Activated CD4-positive, alpha-beta T cell treated with anti-CD3 and anti-CD28 coated beads for 1 hour (primary cell): Measurements from ENCODE around the gene CCDC197.

Source experiments
- DNase-seq: peaks from one replicate; pipeline ENCODE4 v3.0.0-alpha.2; 2020

The CCDC197 gene

GRCh38 chr14:93980456-93981201, 16.5 kb upstream of the CCDC197 start:
- DNase-seq, result no peak

GRCh38 chr14:93981316-93982229, 15.5 kb upstream of the CCDC197 start:
- DNase-seq, result no peak

- no peak for DNase-seq
Measured at GRCh38 chr14:93982230-93983007, 14.7 kb upstream of the CCDC197 start.

GRCh38 chr14:93984070-93984469, 13.0 kb upstream of the CCDC197 start:
- DNase-seq, result no peak

GRCh38 chr14:93984987-93985410, 12.1 kb upstream of the CCDC197 start:
- DNase-seq, result no peak

GRCh38 chr14:93986955-93987354, 10.1 kb upstream of the CCDC197 start:
- DNase-seq, result no peak

- DNase-seq, result no peak
Measured at GRCh38 chr14:93987376-93987775, 9.7 kb upstream of the CCDC197 start.

- DNase-seq, result no peak
Measured at GRCh38 chr14:93987815-93988476, 9.2 kb upstream of the CCDC197 start.

- no peak for DNase-seq
Measured at GRCh38 chr14:93989939-93990338, 7.2 kb upstream of the CCDC197 start.

GRCh38 chr14:93991212-93991611, 5.9 kb upstream of the CCDC197 start:
- DNase-seq, result no peak

- DNase-seq, result no peak
Measured at GRCh38 chr14:93991649-93992048, 5.5 kb upstream of the CCDC197 start.

GRCh38 chr14:93993382-93993781, 3.7 kb upstream of the CCDC197 start:
- no peak for DNase-seq

GRCh38 chr14:93994919-93995682, 2.0 kb upstream of the CCDC197 start:
- no peak for DNase-seq

GRCh38 chr14:93996130-93996695, 888 bp upstream of the CCDC197 start:
- DNase-seq, result no peak

- DNase-seq, result no peak
Measured at GRCh38 chr14:93997916-93998870, 1.1 kb downstream of the CCDC197 start.

GRCh38 chr14:93998871-93999403, 1.8 kb downstream of the CCDC197 start:
- no peak for DNase-seq

GRCh38 chr14:93999573-93999972, 2.5 kb downstream of the CCDC197 start:
- DNase-seq, result no peak

- no peak for DNase-seq
Measured at GRCh38 chr14:94000267-94000666, 3.2 kb downstream of the CCDC197 start.

- no peak for DNase-seq
Measured at GRCh38 chr14:94001016-94001415, 3.9 kb downstream of the CCDC197 start.
